Activated CD8-positive, alpha-beta memory T cell treated with anti-CD3 and anti-CD28 coated beads, Interleukin-2, amount 50 U/mL, for 4 hours (primary cell): Measurements from ENCODE around the gene ARHGEF7.
"Not testable (repeated sequence)": the region's sequence is repeated elsewhere in the genome, so short reads cannot be mapped to it uniquely, and the experiment has no call there.

Source experiments
- DNase-seq: peaks from one replicate; pipeline ENCODE4 v3.0.0-alpha.2; 2020

Gene ARHGEF7

DNA sequence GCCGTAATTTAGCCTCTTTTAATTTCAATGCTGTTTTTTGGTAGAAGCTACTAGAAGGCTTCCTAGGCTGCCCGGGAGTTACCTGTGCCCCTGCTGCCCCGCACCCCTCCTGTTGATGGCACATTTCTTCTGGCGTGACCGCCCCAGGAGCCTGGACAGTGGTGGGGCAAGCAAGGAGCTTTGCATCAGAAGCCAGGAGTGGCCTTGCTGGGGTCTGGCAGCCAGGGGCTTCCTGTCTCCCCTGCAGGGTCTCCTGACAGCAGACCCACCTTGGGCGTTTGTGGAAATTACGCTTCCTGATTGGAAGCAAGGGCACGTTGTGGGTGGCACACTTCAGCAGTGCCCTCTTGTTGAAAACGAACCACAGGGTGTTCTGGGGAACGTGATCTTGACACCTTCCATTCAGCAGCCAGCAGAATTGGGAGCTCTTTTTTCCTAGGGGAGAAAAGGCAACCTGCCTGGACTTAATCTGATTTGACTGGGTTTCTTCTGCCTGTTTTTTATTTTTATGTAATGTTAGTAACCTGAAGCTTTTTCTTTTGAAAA, 115.3 kb downstream of the ARHGEF7 start:
- no peak for DNase-seq

GRCh38 chr13:111232191-111232590, 117.1 kb downstream of the ARHGEF7 start:
- DNase-seq = no peak

- DNase-seq = no peak
Measured at GRCh38 chr13:111233080-111233479, 118.0 kb downstream of the ARHGEF7 start.

- no peak for DNase-seq
Measured at GRCh38 chr13:111239764-111240670, 124.9 kb downstream of the ARHGEF7 start.

GRCh38 chr13:111241006-111241755, 126.1 kb downstream of the ARHGEF7 start:
- no peak for DNase-seq

DNA sequence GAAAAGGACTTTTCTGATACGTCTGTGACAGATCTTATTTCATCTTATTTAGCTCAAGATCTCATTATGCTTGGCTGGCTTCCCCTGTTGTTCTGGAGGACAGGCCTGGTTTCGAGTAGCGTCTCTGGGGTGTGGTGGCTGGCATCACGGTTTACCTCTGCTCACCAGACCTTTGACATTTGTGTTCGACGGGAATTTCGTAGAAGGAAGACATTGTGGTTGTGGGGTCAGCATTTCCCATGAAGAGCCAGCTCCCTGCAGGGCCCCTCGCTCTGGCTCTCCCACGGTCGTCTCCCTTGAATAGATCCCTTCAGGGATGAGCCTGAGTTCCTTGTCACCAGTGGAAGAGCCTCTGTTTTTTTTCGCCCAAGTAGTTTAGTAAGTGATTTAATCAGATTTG, 126.8 kb downstream of the ARHGEF7 start:
- DNase-seq = no peak

DNA sequence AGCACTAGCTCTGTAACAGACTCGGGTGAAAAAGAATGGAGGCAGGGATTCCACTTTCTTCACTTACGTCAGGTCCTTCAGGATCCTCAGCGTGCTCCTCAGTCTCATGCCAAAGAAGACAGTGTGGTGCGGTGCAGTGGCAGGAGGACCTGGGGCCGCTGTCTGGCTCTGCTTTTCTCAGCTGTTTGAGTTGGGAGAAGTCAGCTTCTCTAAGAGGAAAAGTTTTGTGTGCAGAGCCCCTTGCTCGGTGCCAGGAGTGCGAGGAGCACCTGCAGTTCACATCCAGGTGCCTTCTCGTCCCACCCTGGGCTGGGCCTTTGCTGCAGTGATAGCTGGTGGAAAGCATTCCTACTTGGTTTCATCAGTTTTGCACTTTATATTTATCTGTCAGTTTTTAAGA, 127.5 kb downstream of the ARHGEF7 start:
- no peak for DNase-seq

- no peak for DNase-seq
Measured at GRCh38 chr13:111243981-111244380, 128.9 kb downstream of the ARHGEF7 start.

GRCh38 chr13:111245576-111246384, 130.7 kb downstream of the ARHGEF7 start:
- DNase-seq = no peak

DNA sequence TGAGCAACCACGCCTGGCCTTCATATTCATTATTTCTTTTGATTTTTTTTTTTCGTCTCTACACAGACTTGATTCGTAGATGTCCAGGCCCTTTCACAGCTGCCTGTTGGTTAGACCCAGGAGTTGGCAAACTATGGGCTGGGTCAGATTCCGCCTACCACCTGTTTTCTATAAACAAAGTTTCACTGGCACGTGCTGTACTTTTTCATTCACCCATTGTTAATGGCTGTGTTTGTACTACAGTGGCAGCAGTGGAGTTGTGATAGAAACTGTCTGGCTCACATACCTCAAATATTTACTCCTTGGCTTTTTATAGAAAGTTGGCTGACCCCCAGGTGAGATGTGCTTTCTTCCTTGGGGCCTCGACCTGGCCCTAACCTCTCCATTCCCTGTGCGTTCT, 132.4 kb downstream of the ARHGEF7 start:
- DNase-seq = no peak

DNA sequence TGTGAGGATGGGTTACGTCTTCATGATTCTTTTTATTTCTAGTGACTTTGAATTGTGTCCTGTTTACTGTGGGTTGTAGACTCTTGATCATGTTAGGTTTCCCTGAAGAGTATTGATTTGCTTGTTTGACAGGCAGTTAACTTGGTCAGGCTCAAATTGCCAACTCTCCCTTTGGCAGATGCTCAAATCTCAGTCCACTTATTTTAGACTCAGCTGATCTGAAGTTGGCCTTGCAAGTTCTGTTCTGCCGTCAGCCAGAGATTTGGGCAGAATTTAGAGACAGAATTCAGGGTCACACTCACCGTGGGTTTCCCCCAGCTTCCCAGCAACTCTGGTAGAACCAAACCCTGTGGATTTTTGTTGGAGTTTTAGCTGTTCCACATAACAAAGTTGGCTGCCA, 133.7 kb downstream of the ARHGEF7 start:
- no peak for DNase-seq

GRCh38 chr13:111249637-111250360, 134.7 kb downstream of the ARHGEF7 start:
- no peak for DNase-seq

DNA sequence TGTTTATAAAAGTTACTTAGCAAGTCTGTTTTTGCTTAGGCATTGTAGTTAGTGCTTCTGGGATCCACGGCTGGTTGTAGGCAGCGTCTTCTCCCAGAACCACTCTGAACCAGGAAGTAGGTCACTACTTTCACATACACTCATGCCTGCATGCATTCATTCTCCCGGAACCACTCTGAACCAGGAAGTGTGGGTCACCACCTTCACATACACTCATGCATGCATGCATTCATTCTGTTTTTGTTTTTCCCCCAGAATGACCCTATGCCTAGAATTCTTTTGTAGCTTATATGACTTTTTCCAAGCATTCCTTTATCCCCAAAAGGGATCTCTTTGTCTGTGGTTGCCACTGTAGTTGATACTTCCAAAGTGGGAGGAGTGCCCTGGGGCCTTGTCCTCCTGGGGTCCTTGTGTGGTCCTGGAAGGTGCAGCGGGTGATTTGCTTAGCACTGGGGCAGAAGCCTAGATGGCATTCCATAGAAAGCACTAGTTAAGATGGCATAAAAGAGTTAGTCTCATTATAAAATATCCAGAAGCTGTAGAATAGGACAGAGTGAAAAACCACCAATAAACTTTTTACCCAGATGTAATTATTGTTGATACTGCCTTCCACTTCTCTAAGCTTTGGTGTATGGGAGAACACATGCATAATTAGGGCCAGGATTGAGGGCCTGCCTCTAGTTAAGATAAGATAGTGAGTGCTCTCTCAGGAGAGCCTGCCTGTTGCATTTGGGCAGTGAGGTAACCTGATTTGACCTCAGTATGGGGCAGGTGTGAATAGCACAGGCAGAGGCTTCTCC, 136.7 kb downstream of the ARHGEF7 start:
- no peak for DNase-seq

GRCh38 chr13:111252446-111253364, 137.6 kb downstream of the ARHGEF7 start:
- DNase-seq = no peak

DNA sequence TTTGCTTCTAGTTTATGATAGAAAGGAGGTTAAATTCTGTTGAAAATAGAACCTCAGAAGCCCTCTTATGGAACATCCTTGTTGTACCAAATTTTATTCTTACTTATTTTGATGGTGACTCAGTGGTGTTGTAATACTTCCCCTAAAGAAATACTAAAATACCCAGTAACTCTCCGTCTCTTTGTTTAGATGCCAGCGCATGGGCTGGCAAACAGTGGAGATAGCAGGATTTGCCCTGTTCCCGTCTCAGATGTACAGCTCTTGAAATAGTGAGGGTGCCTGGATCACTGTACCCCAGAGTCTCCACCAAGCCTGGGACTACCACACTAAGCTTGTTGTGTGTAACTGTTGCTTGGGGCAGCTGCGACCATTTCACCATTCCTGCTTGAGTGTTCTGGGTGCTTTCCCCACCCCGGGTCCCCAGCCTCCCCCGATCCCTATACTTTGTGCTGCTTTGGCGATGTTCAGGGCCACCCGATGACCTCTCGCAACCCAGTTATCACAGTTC, 138.3 kb downstream of the ARHGEF7 start:
- no peak for DNase-seq

- DNase-seq = no peak
Measured at GRCh38 chr13:111255228-111255790, 140.2 kb downstream of the ARHGEF7 start.

DNA sequence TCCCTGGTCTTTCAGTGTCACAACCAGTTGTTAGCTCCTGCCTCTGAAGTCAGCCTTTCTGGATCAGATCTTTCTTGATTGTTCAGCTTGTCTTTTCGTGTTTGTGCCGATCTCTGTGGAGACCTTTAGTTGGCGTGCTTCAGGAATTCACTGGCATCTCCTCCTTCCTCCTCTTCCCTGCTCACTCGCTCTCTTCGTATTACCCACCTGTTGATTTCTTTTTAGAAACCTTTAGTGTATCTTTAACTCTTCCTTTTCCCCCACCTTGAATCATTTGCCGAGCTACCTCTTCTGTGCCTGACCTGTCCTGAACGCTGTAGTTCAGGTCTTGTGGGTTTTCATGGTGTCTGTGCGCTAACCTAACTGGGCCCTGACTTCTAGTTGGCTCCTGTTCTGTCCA, 141.3 kb downstream of the ARHGEF7 start:
- no peak for DNase-seq

GRCh38 chr13:111256946-111257345, 141.8 kb downstream of the ARHGEF7 start:
- DNase-seq = no peak

- DNase-seq = not testable (repeated sequence)
Measured at GRCh38 chr13:111257899-111258298, 142.8 kb downstream of the ARHGEF7 start.

DNA sequence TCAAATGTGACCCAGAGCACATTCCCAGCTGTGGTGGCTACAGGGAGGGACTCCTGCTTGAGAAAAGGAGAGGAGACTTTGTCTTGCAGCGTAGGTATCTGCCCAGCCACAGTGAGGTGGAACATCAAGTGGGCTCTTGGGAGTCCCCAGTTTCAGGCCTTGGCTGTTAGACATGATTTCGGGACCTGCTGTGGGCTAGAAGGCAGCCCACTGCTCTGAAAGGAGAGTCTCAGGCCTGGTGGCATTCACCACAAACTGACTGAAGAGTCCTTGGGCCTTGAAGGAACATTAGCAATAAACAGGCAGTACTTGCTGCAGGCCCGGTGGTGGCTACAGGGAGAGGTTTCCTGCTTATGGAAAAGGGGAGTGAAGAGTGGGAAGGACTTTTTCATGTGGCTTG, 143.5 kb downstream of the ARHGEF7 start:
- DNase-seq = no peak
